ENCODE results near the gene DLGAP1. TPM values are rescaled to one million over a fixed set of nuclear protein-coding genes. Genes with fewer than 3 reads are reported as not detected.

Gene DLGAP1
- total RNA-seq, 1 donor from 2014 or later = 3.2 TPM

DNA sequence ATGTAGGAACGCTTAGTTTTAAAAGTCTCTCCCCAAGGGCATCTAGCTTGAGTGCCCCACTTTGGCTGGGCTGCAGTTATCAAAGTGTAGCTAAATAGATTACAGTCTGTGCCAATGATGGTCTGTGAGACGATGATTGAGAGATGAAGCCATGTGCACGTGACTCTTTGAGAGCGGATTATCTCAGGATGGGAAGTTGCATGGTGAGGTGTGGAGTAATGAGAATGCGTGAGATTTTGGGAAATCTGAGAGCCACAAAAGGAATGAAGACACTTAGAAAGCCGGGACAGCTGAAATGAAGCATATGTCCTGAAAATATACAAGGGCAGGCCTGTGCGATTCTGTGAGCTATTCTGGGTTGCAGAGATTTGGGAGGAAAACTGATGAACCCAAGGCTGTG is 635.1 kb downstream of the DLGAP1 start:
- Histone ChIP-seq H3K4me3 (no peak overlapping the region), H3K9me3 (no peaks in the 10 kb centered on the region), H3K36me3 (no peaks in the 10 kb centered on the region), H3K27me3 (no peaks in the 10 kb centered on the region), H3K4me1 (no peaks in the 10 kb centered on the region), H3K27ac (no peak overlapping the region)
- TF ChIP-seq POLR2A (IDR thresholded peaks at IDR 0.05) = no peak
- TF ChIP-seq, protein P1, sequence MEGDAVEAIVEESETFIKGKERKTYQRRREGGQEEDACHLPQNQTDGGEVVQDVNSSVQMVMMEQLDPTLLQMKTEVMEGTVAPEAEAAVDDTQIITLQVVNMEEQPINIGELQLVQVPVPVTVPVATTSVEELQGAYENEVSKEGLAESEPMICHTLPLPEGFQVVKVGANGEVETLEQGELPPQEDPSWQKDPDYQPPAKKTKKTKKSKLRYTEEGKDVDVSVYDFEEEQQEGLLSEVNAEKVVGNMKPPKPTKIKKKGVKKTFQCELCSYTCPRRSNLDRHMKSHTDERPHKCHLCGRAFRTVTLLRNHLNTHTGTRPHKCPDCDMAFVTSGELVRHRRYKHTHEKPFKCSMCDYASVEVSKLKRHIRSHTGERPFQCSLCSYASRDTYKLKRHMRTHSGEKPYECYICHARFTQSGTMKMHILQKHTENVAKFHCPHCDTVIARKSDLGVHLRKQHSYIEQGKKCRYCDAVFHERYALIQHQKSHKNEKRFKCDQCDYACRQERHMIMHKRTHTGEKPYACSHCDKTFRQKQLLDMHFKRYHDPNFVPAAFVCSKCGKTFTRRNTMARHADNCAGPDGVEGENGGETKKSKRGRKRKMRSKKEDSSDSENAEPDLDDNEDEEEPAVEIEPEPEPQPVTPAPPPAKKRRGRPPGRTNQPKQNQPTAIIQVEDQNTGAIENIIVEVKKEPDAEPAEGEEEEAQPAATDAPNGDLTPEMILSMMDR (IDR thresholded peaks at IDR 0.05) = no peak
- no peak for TF ChIP-seq POLR2AphosphoS5 (IDR thresholded peaks at IDR 0.05; ENCODE audit: insufficient read depth in 1 of 2, low read depth in 1 of 2)
- DNase-seq (ENCODE audit: extremely low spot score in 2 of 2) = no peak
- intact Hi-C loops (cut with DNase I) = no loop called here

DNA sequence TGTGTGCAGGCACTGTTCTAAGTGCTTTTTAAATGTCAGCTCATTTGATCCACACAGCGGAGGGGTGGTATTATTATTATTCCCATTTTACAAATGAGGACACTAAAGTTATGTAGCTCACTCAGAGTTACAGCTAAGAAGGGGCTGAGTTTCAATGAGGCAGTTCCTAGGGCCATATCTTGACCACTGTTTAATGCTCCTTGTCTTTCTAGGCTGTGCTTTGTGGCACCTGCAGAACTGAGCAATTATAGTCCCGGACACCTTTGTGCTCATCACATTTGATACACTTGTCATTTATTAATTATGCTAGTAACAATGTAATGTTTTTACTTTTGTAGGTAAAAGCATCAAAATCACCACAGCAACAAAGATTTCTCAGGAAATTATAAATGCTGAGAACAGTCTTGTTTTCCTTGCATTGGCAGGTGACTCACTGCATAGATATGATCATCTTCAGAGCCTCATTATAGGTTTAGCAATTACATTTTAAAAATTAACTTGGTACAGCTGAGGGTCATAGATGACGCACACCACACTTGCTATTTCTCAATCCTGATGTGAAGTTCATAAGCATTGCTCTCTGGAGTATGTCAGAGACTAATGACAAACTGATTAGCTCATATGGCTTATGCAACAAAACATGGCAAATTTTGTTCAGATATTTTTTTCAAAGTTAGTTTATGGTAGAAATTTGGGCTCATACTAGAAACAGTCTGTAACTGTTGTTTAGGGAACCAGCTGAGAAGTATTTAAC is 638.3 kb downstream of the DLGAP1 start:
- no peak for DNase-seq (ENCODE audit: extremely low spot score in 2 of 2)
- intact Hi-C loops (cut with DNase I) = no loop called here
- H3K4me3 ChIP-seq = no peak overlapping the region
- H3K36me3 ChIP-seq = no peaks in the 10 kb centered on the region
- no peaks in the 10 kb centered on the region for H3K27me3 ChIP-seq
- no peak overlapping the region for H3K27ac ChIP-seq
- TF ChIP-seq POLR2A (IDR thresholded peaks at IDR 0.05) = no peak
- no peak for TF ChIP-seq POLR2AphosphoS5 (IDR thresholded peaks at IDR 0.05; ENCODE audit: insufficient read depth in 1 of 2, low read depth in 1 of 2)
- TF ChIP-seq, protein P1 (IDR thresholded peaks at IDR 0.05) = no peak
- no peaks in the 10 kb centered on the region for H3K9me3 ChIP-seq
- no peaks in the 10 kb centered on the region for H3K4me1 ChIP-seq

DNA sequence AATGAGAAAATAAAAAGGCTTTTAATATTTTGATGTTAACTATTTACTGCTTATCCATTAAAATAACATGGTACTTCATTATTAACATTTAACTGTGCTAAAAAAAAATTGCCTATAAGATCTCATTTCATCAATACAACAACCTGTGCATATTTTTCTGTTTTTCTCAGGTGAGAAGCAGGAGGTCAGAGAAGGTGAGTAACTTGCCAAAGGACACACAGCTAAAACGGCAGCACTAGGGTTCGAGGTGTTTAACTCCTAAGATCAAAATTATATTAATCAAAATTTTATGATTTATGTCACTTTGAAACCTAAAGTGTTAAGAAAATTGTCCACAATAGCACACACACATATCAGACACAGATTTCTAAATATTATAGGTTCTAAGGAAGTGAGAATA is 639.1 kb downstream of the DLGAP1 start:
- no peak for TF ChIP-seq POLR2AphosphoS5 (IDR thresholded peaks at IDR 0.05; ENCODE audit: insufficient read depth in 1 of 2, low read depth in 1 of 2)
- TF ChIP-seq, protein P1 (IDR thresholded peaks at IDR 0.05) = no peak
- TF ChIP-seq POLR2A (IDR thresholded peaks at IDR 0.05) = no peak
- intact Hi-C loops (cut with DNase I) = no loop called here
- H3K4me3 ChIP-seq = no peak overlapping the region
- H3K36me3 ChIP-seq = no peaks in the 10 kb centered on the region
- H3K27me3 ChIP-seq = no peaks in the 10 kb centered on the region
- H3K27ac ChIP-seq = no peak overlapping the region
- no peaks in the 10 kb centered on the region for H3K9me3 ChIP-seq
- no peak for DNase-seq (ENCODE audit: extremely low spot score in 2 of 2)
- no peaks in the 10 kb centered on the region for H3K4me1 ChIP-seq

DNA sequence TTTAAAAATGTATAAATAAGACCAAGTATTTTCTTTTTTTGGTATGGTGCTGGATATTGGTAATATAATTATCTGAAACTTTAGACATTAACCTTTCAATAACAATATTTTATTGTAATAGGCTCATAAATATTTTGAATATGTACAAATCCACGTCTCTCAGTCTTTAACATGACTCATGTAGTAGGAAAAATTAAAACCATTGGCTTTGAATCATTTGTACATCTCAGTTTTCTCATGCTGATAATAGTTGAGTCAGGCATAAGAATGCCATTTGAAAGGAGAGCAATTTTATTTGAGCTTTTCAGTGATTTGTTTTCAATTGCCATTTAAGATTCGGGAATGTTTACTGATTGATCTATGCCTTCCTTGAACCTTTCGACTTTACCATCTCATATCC is 640.3 kb downstream of the DLGAP1 start:
- H3K36me3 ChIP-seq = no peaks in the 10 kb centered on the region
- no peaks in the 10 kb centered on the region for H3K9me3 ChIP-seq
- DNase-seq (ENCODE audit: extremely low spot score in 2 of 2) = no peak
- no peaks in the 10 kb centered on the region for H3K27me3 ChIP-seq
- no peaks in the 10 kb centered on the region for H3K4me1 ChIP-seq
- no peak overlapping the region for H3K4me3 ChIP-seq
- no peak for TF ChIP-seq POLR2A (IDR thresholded peaks at IDR 0.05)
- TF ChIP-seq POLR2AphosphoS5 (IDR thresholded peaks at IDR 0.05; ENCODE audit: insufficient read depth in 1 of 2, low read depth in 1 of 2) = no peak
- TF ChIP-seq, protein P1 (IDR thresholded peaks at IDR 0.05) = no peak
- no peak overlapping the region for H3K27ac ChIP-seq
- intact Hi-C loops (cut with DNase I) = no loop called here

DNA sequence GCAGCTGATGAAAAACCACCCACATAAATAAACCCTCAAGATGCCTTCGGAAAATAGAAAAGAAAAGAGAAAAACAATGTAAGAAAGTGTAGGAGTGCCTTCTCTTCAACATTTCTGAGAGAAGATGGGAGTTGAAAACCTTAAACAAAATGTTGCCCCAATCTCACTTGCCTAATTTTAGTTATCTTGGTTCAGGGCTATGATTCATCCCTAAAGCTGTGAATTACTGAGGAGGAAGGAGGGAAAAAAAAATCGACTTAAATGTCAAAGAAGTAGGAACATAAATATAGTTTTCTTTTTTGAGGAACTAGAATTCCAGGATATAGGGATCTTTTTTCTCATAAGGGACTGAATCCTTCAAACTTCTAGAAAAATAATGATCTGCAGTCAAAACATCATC is 644.8 kb downstream of the DLGAP1 start:
- Histone ChIP-seq H3K4me3 (no peak overlapping the region), H3K27ac (no peak overlapping the region), H3K4me1 (no peaks in the 10 kb centered on the region), H3K27me3 (no peaks in the 10 kb centered on the region), H3K36me3 (no peaks in the 10 kb centered on the region), H3K9me3 (no peaks in the 10 kb centered on the region)
- DNase-seq (ENCODE audit: extremely low spot score in 2 of 2) = no peak
- intact Hi-C loops (cut with DNase I) = no loop called here
- TF ChIP-seq POLR2AphosphoS5 (IDR thresholded peaks at IDR 0.05; ENCODE audit: insufficient read depth in 1 of 2, low read depth in 1 of 2) = no peak
- TF ChIP-seq, protein P1 (IDR thresholded peaks at IDR 0.05) = no peak
- no peak for TF ChIP-seq POLR2A (IDR thresholded peaks at IDR 0.05)
